ENCODE data around the gene FAM81A. TPM values are rescaled to one million over a fixed set of nuclear protein-coding genes. Genes with fewer than 3 reads are reported as not detected.

FAM81A gene
- polyA plus RNA-seq, 4 donors = 6.3 to 24.0 (median 20.1) TPM

DNA sequence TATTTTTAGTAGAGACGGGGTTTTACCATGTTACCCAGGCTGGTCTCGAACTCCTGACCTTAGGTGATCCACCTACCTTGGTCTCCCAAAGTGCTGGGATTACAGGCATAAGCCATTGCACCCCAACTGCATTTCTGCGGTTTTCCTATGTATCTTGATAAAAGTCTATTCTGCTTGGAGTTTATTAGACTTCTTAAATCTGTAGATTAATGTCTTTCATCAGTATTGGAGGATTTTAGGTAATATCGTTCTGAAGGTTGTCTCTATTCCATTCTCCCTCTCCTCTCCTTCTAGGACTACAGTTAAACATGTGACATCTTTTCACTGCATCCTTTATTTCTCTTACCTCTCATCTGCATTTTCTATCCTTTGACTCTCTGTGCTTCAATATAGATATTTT is 127.3 kb downstream of the FAM81A start:
- DNase-seq (ENCODE audit: low read depth in 4 of 4, low spot score in 3 of 4) = no peak

DNA sequence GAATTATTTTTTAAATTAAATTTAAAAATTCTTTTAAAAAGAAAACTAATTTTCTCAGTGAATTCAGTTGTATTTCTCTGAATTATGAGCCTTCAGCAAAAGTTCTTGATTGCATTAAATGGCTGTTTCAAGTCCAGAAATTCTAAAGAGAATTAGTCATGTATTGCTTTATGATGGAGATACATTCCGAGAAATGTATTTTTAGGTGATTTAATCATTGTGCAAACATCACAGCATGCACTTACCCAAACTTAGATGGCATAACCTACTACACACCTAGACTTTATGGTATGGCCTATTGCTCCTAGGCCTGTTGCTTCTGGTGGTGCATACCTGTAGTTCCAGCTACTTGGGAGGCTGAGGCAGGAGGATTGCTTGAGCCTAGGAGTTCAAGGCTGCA is 129.3 kb downstream of the FAM81A start:
- no peak for DNase-seq (ENCODE audit: low read depth in 4 of 4, low spot score in 3 of 4)

GRCh38 chr15:59569477-59569876 is 131.5 kb downstream of the FAM81A start:
- DNase-seq (ENCODE audit: low read depth in 4 of 4, low spot score in 3 of 4) = no peak

DNA sequence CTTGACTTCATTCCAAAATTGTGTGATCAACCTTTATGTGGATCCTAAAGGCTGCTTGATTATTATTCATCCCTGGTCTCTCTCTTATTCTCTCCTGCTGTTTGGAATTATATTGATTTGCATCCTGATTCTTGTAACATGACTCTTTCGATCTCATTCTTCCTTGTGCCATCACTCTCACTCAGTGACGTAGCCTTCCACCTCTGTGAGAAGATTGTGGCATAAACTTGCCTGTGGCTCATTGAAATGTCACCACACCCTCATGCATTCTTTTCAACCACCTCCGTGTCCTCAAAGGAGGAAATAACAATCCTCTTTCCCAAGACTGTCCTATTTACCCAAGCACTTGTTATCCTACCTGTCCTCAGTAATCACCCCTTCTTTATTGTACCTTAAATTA is 132.3 kb downstream of the FAM81A start:
- no peak for DNase-seq (ENCODE audit: low read depth in 4 of 4, low spot score in 3 of 4)

- DNase-seq (ENCODE audit: low read depth in 4 of 4, low spot score in 3 of 4) = no peak
Measured at GRCh38 chr15:59571606-59572005, 133.6 kb downstream of the FAM81A start.

Other genes starting within 250 kb of the FAM81A start
- under 1 TPM in 2 of 4 donors, not detected in 2; 0.14 to 0.32 TPM for gene LDHAL6B, start 231.3 kb upstream of the FAM81A start, polyA plus RNA-seq (ENCODE audit: insufficient read length in 4 of 4)
- gene MYO1E, start 65.3 kb upstream of the FAM81A start, polyA plus RNA-seq (ENCODE audit: insufficient read length in 4 of 4) = 100 to 1,000 TPM in 3 of 4 donors, 10 to 100 TPM in 1; 70.3 to 212 (median 156) TPM
- under 1 TPM; 0.15 to 0.87 (median 0.56) TPM for gene GCNT3, start 173.6 kb downstream of the FAM81A start, polyA plus RNA-seq (ENCODE audit: insufficient read length in 4 of 4)
- gene GTF2A2, start 219.3 kb downstream of the FAM81A start, polyA plus RNA-seq (ENCODE audit: insufficient read length in 4 of 4) = 100 to 1,000 TPM; 125 to 181 (median 134) TPM

Measured in left renal pelvis (tissue), 4 donors.